Lower leg skin (tissue), 4 donors: ENCODE results near the gene SNN. TPM values are rescaled to one million over a fixed set of nuclear protein-coding genes. Genes with fewer than 3 reads are reported as not detected.

Experiments used
- DNase-seq, 2 donors: peaks; one replicate each; pipeline ENCODE4 v3.0.0-alpha.2; 2019; ENCODE audit warnings: low spot score in 2 of 2
- H3K4me3 ChIP-seq: fragments of 200-600 bp; sonication (generic); 2 replicates; pipeline ENCODE4 v1.5.1; 2017; ENCODE audit warnings: mild to moderate bottlenecking, low read depth; ENCODE audit not compliant: poor library complexity, severe bottlenecking
- POLR2A ChIP-seq, 2 donors: fragments of 450-650 bp; IDR thresholded peaks; one replicate each; pipeline ENCODE4 v1.6.1; 2016 to 2017; ENCODE audit warnings: antibody characterized with exemption in 2 of 2, mild to moderate bottlenecking in 1 of 2, moderate library complexity in 1 of 2
- WGBS, 2 donors: methylation state at CpG; one replicate each; pipeline ENCODE4 v1.1.5; 2018; 5-methylcytosine and 5-hydroxymethylcytosine counted together
- intact Hi-C: fragments of 100-400 bp; cut with DNase I; formaldehyde crosslinking; loops from one replicate; pipeline ENCODE4 v1.15.0; 2023; ENCODE audit warnings: low total_unique reads
- total RNA-seq, 4 donors: library from RNA; depleted of rRNA; stranded (reverse); fragments of >200 nt; gene quantifications; one replicate each; pipeline ENCODE4 v1.1.0, GENCODE V29; 2016
- TF ChIP-seq, protein P1 (sequence below), 3 donors: fragments of 450-650 bp; IDR thresholded peaks; one replicate each; pipeline ENCODE4 v1.5.1; 2016; ENCODE audit warnings: antibody characterized with exemption in 3 of 3, mild to moderate bottlenecking in 3 of 3, moderate library complexity in 2 of 3

Gene SNN
- total RNA-seq, 4 donors from 2014 or later, result 15.4 to 30.2 (median 20.6) TPM

DNA sequence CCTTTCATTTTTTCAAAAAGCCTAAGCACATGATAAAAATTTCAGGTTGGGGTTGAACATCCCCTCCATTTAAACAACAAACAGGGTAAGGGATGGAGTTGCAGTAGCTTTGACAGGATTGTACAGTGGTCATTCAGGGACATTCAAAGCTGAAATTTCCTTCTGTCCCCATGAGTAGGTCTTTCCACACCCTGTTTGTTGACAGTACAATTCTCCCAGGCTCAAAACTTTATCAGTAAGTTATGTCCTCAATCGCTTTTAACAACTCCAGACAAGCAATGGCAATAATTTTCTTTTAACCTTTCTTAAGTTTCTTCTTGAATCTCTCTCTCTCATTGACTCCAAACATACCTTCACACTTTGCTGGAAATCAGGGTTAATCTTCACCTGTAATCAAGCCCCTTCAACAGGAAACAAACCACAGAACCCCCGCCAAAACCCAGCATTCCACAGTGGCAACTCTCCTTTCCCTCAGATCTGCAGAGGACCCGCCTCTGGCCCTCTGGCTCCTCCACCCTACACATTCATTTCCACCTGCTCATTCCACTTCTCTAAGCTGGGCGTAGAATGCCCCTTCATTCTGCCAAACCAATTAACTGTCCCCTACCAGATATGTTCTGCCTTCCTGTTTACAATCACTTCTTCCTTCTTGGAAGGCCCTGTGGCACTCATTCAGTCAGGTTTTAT is 53.7 kb downstream of the SNN start:
- intact Hi-C loops, result loop anchor here (10.0 kb wide), 1 partner anchor 77 kb away; no protein-coding TSS in a partner anchor
- WGBS, 2 donors, result 76 to 85% methylated on average over 4 of the region's 4 CpGs
- no peak for DNase-seq
- TF ChIP-seq, protein P1, sequence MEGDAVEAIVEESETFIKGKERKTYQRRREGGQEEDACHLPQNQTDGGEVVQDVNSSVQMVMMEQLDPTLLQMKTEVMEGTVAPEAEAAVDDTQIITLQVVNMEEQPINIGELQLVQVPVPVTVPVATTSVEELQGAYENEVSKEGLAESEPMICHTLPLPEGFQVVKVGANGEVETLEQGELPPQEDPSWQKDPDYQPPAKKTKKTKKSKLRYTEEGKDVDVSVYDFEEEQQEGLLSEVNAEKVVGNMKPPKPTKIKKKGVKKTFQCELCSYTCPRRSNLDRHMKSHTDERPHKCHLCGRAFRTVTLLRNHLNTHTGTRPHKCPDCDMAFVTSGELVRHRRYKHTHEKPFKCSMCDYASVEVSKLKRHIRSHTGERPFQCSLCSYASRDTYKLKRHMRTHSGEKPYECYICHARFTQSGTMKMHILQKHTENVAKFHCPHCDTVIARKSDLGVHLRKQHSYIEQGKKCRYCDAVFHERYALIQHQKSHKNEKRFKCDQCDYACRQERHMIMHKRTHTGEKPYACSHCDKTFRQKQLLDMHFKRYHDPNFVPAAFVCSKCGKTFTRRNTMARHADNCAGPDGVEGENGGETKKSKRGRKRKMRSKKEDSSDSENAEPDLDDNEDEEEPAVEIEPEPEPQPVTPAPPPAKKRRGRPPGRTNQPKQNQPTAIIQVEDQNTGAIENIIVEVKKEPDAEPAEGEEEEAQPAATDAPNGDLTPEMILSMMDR (IDR thresholded peaks at IDR 0.05), result no peak
- no peak for TF ChIP-seq POLR2A (IDR thresholded peaks at IDR 0.05)
- no peak overlapping the region for H3K4me3 ChIP-seq

DNA sequence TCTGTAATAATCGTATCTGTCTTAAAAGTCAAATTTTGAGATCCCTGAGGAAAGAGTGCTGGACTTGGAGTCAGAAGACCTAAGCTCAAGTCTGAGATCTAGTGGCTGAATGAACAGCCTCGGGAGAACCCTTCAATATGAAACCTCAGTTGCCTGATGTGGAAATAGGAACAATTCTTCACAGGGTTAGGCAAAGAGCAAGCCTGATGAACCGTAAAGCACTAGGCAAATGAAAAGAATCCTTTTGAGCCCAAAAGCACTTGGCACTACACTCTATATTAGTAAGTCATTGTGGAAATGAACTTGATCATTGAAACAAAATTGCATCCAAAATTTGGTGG is 54.2 kb downstream of the SNN start:
- intact Hi-C loops, result loop anchor here (10.0 kb wide), 1 partner anchor 78 kb away; no protein-coding TSS in a partner anchor

DNA sequence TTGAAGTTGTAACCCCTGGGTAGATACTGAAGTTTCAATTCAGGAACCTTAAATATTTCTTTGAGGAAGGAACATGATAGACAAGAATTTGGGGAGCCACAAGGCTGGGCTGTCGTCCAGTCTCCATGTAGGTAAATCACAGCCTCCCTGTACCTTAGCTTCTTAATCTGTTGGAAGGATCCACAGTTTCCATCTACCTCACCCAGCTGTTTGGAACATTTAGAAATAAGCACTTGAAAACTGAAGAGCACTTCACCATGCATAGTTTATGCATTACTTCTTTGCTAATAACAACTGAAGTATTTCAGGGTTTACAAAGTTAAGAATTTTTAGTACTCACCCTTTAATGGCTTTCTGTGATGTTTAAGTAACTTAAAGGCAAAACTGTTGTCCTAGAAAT is 57.2 kb downstream of the SNN start:
- WGBS, 2 donors, result 83 to 91% methylated on average over 1 of the region's 1 CpG
- TF ChIP-seq POLR2A (IDR thresholded peaks at IDR 0.05), result no peak
- TF ChIP-seq, protein P1 (IDR thresholded peaks at IDR 0.05), result no peak
- peak in 1 of 2 donors; percentile 54 for DNase-seq
- no peak overlapping the region for H3K4me3 ChIP-seq
- intact Hi-C loops, result loop anchor here (10.0 kb wide), 1 partner anchor 81 kb away; no protein-coding TSS in a partner anchor

More for the DNA sequence above, 54.2 kb downstream of the SNN start:
- TF ChIP-seq, protein P1 (IDR thresholded peaks at IDR 0.05), result no peak
- no peak for TF ChIP-seq POLR2A (IDR thresholded peaks at IDR 0.05)
- DNase-seq, result no peak
- no peak overlapping the region for H3K4me3 ChIP-seq
- 85% methylated on average over 3 of the region's 3 CpGs for WGBS, 2 donors

DNA sequence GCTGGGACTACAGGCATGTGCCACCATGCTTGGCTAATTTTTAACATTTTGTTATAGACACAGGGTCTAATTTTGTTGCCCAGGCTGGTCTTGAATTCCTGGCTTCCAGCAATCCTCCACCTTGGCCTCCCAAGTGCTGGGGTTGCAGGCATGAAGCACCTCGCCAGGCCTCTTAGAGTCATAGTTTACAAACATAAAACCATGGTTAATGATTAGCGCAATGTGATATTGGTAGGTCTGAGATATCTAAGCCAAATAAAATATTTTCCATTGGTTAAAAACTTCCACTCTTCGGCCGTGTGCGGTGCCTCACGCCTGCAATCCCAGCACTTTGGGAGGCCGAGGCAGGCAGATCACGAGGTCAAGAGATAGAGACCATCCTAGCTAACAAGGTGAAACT is 57.8 kb downstream of the SNN start:
- TF ChIP-seq, protein P1 (IDR thresholded peaks at IDR 0.05), result no peak
- TF ChIP-seq POLR2A (IDR thresholded peaks at IDR 0.05), result no peak
- DNase-seq, result peak in 1 of 2 donors; percentile 29
- intact Hi-C loops, result loop anchor here (10.0 kb wide), 1 partner anchor 81 kb away; no protein-coding TSS in a partner anchor
- H3K4me3 ChIP-seq, result no peak overlapping the region
- 93 to 99% methylated on average over 8 of the region's 8 CpGs for WGBS, 2 donors

DNA sequence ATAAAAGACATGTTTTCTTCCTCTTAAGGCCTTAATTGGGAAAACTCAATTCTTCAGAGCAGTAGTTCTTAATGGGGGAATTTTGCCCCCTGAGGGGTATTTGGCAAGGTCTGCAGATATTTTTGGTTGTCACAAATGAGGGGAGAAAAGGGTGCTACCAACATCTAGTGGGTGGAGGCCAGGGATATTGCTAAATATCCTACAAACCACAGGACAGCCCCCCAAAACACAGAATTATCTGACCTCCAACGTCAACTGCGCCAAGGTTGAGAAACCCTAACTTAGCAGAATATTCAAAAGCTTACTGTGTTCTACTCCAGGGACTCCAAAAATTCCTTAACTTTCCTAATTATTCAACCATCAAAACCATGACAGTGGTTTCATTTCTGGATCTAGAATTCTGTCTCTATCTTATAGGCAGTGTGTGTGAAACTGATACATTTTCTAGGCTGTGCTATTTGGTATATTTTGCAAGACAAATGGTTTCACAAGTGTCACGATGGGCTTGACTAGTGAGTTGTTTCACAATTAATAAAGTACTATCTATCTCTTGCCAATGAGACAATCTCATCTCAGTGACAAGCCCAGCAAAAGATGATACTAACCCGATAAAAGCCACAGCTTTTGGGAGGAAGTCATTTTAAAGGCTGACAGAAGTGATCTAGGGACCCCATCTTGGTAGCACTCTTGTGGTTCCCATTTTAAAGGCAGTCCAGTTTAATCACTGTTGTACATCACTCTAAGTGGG is 59.7 kb downstream of the SNN start:
- no peak for DNase-seq
- intact Hi-C loops, result loop anchor here (10.0 kb wide), 1 partner anchor 83 kb away; no protein-coding TSS in a partner anchor
- WGBS, 2 donors, result 75 to 76% methylated on average over 4 of the region's 4 CpGs
- H3K4me3 ChIP-seq, result no peak overlapping the region
- no peak for TF ChIP-seq POLR2A (IDR thresholded peaks at IDR 0.05)
- TF ChIP-seq, protein P1 (IDR thresholded peaks at IDR 0.05), result no peak

Other genes with a start within 250 kb of the SNN start
- gene LITAF, start 81.5 kb upstream of the SNN start, total RNA-seq, result 10 to 100 TPM; 54.9 to 84.2 (median 67.7) TPM
- gene TXNDC11, start 74.4 kb downstream of the SNN start, total RNA-seq, result 10 to 100 TPM; 27.7 to 47.8 (median 40.0) TPM
- 10 to 100 TPM; 22.0 to 46.6 (median 31.3) TPM for gene ZC3H7A, start 128.8 kb downstream of the SNN start, total RNA-seq
- gene RSL1D1, start 183.1 kb downstream of the SNN start, total RNA-seq, result 100 to 1,000 TPM; 105 to 245 (median 166) TPM
- gene GSPT1, start 247.5 kb downstream of the SNN start, total RNA-seq, result 10 to 100 TPM; 38.6 to 55.3 (median 52.0) TPM